IMR-90 (cell line): ENCODE data around the gene STAT3.
A peak's percentile ranks its signal among the peaks of the same experiment; 100 is the strongest.

Experiments used
- BHLHE40 ChIP-seq: fragments of 150-350 bp; IDR thresholded peaks from 2 replicates; pipeline ENCODE4 v1.6.1; 2016; ENCODE audit warnings: mild to moderate bottlenecking, low read depth, low read length
- CEBPB ChIP-seq: IDR thresholded peaks from 2 replicates; pipeline ENCODE4 v1.6.1; 2012; ENCODE audit warnings: low read depth, low read length, improper control_type of control experiment
- CTCF ChIP-seq: conservative IDR thresholded peaks from 2 replicates; pipeline ENCODE4 v1.5.1; 2012; ENCODE audit warnings: mild to moderate bottlenecking, low read depth, low read length, improper control_type of control experiment
- ELK1 ChIP-seq: fragments of 150-350 bp; IDR thresholded peaks from 2 replicates; pipeline ENCODE4 v1.6.1; 2016; ENCODE audit warnings: low read depth, mild to moderate bottlenecking, low read length, moderate library complexity, borderline replicate concordance
- MXI1 ChIP-seq: IDR thresholded peaks from 2 replicates; pipeline ENCODE4 v1.6.1; 2012; ENCODE audit warnings: low read depth, mild to moderate bottlenecking, low read length, moderate library complexity, borderline replicate concordance
- POLR2A ChIP-seq: IDR thresholded peaks from 2 replicates; pipeline ENCODE4 v1.6.1; 2012; ENCODE audit warnings: mild to moderate bottlenecking, low read depth, low read length
- SMC3 ChIP-seq: fragments of 150-350 bp; IDR thresholded peaks from 2 replicates; pipeline ENCODE4 v1.6.1; 2016; ENCODE audit warnings: low read depth, mild to moderate bottlenecking, antibody characterized with exemption, low read length, moderate library complexity

GRCh38 chr17:42431758-42432161 is 43.5 kb upstream of the STAT3 start:
- TF ChIP-seq MXI1 (no peak), CTCF (no peak), CEBPB (peak; percentile 56), ELK1 (no peak), POLR2A (no peak), BHLHE40 (no peak), SMC3 (no peak)
